GM18907 (cell line): ENCODE measurements around the gene DDC.
"Not testable (repeated sequence)": the region's sequence is repeated elsewhere in the genome, so short reads cannot be mapped to it uniquely, and the experiment has no call there.

ENCODE experiments used
- ATAC-seq: cut with Tn5 transposase; IDR thresholded peaks from one replicate; pipeline ENCODE4 v1.9.1; 2021; ENCODE audit warnings: mild to moderate bottlenecking, moderate library complexity; ENCODE audit not compliant: unreplicated experiment

The DDC gene

DNA sequence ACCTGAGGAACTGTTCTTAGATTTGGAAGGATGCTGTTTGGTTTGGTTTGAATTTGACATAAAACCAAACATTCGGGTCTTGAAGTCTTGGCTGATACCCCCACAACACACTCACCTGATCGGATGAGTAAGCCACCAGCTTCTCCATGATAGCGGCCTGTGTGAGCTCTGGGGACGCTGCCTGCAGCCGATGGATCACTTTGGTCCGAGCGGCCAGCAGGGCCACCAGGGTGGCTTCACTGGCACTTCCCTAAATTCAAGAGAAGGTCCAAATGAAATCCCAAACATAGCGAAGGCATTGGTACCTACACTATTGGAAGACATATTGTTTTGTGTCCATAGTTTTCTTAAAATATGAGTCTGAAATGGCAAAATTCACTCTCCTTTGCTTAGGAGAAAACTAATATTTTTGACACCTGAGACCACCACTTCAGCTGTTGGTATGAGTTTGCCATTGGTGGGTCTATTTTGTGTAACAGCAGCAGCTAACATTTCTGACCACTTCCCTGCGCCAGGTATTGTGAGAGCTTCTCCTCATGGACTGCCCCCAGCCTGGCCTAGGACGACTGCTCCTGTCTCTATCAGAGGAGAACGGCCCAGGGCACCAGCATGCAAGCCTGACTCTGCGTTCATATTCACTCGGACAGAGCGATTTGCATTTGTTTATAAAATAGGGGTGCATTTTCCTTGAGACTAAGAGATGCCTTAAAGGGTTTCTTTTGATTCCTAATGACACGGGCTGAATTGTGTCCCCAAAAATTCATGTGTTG lies 35.9 kb downstream of the DDC start:
- no peak for ATAC-seq

DNA sequence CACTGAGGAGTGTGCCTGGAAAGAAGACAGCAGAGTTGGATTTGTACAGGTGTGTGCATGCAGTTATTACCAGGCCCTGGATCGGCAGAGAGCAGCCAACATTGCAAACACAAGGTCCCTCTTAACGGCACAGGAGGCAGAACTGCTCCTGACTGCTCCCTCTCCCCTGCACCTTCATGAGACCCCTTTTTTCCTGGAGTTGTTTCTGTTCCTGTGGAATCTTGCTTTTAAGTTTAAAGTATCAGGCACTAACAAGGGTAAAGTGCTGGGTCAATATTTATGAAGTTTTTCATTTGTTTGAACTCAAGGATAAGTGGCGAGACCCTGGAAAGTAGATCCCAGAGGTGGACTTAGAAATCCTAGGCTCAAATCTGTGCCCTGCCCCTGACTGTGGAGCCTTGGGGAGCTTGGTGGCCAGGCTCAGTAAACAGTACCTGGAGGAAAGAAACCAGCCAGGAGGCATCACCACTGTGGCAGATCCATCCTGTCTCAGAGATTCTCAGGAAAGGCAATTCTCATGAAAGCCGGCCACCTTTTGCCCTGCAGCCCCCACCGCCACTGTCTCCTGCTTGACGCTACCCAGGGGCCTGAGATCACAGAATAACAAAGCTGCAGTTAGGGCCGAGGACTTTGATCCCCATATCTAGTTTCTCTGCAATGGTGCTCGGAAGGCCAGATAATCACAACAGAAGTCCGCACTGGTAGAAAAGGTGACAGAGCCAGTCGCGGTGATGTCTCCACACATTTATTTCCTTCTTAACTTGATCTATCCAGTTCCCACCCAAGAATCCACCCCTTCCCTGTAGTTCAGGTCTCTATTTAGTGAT lies 36.7 kb downstream of the DDC start:
- no peak for ATAC-seq

DNA sequence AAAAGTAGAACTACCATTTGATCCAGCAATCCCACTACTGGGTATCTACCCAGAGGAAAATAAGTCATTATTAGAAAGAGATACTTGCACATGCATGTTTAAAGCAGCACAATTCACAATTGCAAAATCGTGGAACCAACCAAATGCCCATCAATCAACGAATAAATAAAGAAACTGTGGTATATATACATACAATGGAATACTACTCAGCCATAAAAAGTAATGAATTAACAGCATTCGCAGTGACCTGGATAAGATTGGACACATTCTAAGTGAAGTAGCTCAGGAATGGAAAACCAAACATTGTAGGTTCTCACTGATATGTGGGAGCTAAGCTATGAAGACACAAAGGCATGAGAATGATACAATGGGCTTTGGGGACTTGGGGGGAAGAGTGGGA lies 45.9 kb downstream of the DDC start:
- ATAC-seq = not testable (repeated sequence)

- no peak for ATAC-seq
These were observed 51.9 kb downstream of the DDC start for GRCh38 chr7:50513166-50513871.

DNA sequence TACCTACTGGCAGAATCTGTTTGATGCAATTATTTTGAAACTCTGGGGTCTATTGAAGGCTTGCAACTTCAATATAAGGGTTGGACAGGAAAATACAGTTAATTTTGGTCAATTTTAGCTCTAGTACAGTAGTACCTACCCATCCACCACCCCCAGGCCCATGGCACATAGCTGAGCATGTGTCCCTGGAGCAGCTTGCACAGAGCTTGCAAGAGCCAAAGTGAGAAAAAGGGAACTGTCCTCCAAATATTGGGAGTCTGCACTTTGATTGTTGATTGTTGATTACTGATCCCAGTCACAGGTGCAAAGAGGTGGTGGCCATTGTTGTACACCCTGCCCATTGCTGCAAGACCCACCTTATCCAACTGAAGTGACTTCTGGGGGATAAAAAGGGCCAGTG lies 52.8 kb downstream of the DDC start:
- no peak for ATAC-seq

DNA sequence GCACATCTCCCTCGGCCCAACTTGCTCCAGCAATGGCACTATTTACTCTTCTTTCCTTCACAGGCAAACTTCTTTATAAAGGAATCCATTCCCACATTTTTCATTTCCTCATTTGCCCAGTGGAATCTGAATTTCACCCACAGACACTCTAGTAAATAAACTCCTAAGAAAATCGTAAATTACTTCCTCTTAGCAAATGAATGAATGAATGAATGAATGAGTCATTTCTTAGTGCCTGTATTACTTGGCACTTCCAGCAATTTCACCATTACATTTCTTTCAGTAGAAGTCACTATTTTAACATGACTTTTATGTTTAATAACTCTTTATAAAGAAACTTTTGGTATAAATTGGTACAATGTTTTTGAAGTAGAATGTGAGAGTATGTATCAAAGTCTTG lies 55.7 kb downstream of the DDC start:
- no peak for ATAC-seq

DNA sequence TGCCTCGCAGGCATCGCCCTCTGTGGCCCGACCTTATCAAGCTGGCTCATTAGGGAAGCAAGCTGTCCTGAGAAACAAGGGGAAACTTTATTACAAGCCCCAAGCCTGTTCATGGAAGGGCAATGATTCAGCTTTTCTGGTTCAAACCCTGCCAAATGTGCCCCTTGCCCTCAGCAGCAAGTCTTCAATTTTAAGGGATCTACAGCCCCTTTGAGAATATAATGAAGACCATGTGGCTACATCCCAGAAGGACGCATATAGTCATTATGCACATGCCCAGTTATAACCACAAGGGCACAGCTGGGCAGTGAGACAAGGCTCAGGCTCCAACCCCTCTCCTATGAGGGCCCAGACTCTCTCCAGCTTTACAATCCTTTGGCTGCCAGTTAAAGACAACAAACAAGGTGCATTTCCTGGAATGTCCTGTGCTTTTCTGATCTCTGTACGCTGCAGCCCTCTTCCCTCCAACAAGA lies 56.7 kb downstream of the DDC start:
- no peak for ATAC-seq

DNA sequence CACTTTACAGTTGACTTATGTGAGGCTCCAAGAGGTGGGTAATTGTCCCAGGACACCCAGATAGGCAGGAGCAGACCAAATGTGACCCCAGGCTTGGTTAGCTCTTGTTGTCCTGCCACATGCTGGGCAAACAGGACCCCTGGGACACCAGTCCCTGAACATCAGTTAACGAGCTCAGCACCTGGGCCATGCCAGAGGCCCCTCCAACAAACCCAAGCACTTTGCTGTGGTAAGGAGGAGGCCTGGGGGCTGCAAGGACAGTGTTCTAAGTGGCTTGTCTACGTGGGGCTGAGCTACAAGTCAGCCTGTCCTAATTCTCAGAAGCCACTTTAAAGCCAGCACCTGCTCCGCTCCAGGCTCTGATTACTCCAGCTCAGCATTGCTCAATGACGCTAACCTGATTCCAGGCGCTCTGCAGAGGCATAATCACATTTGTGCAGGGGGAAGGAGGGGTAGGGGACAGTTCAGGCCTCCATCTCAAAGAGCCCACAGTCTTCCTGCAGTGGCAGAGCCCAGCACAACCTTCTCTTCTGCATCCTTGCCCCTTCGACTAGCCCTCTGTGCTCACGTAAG lies 57.2 kb downstream of the DDC start:
- ATAC-seq = no peak

- no peak for ATAC-seq
These were observed 59.5 kb downstream of the DDC start for GRCh38 chr7:50505553-50506210.

- ATAC-seq = no peak
These were observed 60.3 kb downstream of the DDC start for GRCh38 chr7:50504646-50505546.

DNA sequence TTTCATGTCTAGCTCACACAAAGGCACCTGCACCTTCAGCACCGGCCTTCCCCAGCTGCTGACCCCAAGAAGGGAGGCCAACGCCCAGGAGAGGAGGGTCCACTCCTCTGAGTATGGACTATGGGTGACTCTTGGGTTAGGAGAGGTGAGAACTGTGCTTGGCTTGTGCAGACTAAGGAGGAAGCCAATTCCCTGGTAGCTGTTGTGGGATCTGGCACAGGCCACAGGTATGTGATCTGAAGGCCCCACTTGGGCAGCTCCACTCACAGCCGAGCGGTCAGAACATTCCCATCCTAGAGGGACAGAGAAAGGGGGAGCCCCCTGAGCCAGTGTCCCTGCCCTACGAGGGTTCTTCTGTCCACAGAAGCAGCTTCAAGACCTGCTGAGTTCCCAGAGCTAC lies 62.3 kb downstream of the DDC start:
- ATAC-seq = no peak

DNA sequence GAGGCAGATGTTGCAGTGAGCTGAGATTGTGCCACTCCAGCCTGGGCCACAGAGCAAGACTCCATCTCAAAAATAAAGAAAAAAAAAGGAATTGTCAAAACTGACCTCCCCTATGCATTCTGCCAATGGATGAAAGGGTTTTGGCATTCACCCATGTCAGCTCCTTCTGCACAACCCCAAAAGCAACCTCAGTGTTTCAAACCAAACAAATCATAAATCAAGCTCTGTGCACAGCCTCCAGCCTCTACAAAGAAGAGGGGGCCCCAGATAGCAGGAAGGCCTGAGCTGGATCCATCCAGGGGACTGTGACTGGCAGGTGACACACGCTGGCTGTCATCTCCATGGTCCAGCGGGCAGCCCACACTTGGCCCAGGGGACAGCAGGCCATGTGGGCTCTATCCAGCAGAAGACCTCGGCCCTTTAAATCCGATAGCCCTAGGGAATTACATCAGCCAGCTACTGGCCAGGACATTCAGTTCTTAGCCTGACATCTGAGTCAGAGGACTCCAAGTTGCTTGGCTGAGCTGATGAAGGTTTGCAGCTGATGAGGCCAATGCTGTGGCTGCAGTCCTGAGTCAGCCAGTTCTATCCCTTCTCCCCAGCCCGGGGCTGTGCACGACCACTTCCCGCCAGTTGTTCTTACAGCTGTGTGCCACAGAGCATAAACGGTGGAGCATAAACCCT lies 63.1 kb downstream of the DDC start:
- ATAC-seq = no peak

GRCh38 chr7:50499092-50499491 lies 66.1 kb downstream of the DDC start:
- no peak for ATAC-seq

DNA sequence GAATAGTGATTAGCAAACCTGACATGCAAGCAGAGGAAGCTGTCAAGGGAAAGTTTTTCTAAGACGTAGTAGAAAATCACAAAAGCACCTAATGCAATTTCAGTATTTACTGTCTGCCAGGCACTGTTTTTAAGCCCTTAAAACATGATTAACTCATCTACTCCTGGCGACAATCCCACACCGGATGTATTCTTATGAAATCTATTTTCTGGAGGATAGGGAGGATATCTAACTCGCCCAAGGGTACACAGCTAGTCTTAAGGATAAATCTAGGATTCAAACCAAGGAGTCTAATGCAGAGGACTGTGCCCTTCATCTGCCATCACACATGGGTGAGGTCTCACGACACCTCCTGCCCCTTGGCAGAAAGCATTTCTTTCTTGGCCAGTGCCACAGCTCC lies 67.2 kb downstream of the DDC start:
- ATAC-seq = no peak

GRCh38 chr7:50497068-50497642 lies 68.0 kb downstream of the DDC start:
- ATAC-seq = no peak

DNA sequence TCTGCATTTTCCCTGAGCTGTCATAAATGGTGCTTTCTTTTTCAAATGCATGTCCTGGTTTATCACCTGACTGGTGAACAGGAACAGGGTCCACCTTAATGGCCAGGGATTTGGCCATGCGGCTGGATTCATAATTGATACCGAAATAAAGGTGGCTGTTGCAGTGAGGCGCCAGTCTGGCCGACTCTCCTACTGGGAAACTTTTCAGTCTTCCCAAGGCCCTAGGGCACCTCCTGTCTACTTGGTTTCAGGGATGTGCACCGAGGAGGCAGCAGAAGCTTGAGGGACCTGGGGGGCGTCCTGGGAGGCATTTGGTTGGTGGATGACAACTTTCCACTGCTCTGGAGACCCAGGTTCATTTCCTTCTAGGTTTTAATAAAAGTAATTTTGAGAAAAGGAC lies 68.6 kb downstream of the DDC start:
- ATAC-seq = no peak

GRCh38 chr7:50495746-50496145 lies 69.5 kb downstream of the DDC start:
- ATAC-seq = no peak

DNA sequence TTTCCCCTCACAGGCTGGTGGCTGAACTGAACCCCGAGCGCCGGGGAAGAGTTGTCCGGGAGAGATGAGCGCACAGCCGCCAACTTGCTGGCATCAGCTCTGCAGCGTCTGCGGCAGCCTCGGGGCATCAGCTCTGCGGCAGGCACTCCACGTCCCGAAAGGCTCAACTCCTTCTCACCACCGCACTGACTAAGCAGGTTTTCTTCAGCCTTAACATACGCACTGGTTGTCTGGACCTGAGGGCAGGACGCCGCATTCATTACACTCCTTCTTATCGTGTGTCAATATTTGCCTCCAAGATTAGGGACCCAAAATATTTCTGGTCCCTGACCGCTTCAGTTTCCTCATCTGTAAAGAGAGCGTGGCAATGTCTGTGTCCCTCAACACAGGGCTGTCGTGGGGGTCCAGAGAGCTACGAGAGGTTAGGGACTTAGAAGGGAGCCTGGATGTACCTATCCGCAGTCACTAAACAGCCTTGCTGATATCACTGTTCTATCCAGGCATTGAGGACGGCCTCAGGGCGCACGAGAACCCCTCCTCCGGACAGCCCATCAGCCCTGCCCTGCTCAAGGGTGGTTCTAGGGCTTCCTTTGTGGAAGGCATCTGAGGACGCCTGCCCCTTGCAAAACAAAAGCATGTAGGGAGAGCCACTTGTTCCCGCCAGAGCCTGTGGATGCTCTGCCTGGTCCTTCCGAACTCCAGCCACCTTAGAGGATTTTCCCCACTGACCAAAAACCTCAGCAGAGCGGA lies 72.3 kb downstream of the DDC start:
- no peak for ATAC-seq
